ENCODE results near the gene ZNF628.

DNA sequence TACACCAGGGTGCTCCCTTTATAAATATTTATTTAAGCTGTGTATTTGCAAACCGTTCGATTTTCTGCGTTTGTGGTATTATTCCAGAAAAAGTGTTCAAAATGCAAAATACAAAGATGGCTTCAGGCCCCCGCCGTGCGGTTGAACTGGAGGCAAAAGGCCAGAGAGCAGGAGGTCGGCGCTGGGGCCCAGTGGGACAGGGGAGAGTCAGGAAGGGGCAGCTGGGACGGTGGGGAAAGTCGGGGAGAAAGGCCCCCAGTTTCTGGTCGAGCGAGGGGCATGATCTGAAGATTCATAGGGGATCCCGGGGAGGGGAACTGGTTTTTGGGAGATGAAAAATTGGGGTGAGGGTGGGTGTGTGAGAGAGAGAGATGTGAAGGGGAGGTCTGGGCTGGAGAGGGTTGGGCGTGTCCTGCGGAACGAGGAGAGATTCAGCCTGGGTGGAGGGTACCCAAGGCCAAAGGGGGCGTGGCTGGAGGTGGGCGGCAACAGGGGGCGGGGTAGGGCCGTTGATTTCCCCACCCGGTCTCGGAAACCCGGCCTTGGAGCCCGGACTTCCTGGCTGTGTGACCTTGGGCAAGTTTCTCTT lies 15.7 kb upstream of the ZNF628 start:
- no peak for TF ChIP-seq ZFX (IDR thresholded peaks at IDR 0.05)
- TF ChIP-seq, protein P1, sequence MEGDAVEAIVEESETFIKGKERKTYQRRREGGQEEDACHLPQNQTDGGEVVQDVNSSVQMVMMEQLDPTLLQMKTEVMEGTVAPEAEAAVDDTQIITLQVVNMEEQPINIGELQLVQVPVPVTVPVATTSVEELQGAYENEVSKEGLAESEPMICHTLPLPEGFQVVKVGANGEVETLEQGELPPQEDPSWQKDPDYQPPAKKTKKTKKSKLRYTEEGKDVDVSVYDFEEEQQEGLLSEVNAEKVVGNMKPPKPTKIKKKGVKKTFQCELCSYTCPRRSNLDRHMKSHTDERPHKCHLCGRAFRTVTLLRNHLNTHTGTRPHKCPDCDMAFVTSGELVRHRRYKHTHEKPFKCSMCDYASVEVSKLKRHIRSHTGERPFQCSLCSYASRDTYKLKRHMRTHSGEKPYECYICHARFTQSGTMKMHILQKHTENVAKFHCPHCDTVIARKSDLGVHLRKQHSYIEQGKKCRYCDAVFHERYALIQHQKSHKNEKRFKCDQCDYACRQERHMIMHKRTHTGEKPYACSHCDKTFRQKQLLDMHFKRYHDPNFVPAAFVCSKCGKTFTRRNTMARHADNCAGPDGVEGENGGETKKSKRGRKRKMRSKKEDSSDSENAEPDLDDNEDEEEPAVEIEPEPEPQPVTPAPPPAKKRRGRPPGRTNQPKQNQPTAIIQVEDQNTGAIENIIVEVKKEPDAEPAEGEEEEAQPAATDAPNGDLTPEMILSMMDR (conservative IDR thresholded peaks at IDR 0.05) = no peak
